ENCODE data around the gene KCNH1.

- TF ChIP-seq EZH2phosphoT487 (IDR thresholded peaks at IDR 0.05; ENCODE audit: insufficient read depth, low read depth) = no peak
- no peak for TF ChIP-seq EZH2 (IDR thresholded peaks at IDR 0.05; ENCODE audit: insufficient read depth, poor library complexity, severe bottlenecking)
Observed at GRCh38 chr1:210728437-210729149, 405.4 kb downstream of the KCNH1 start.

All from GM23248 (cell line).